Fibroblast of skin of right quadriceps (primary cell): ENCODE results near the gene CTNNA3.
A peak's percentile ranks its signal among the peaks of the same experiment; 100 is the strongest.

Experiments used
- DNase-seq: peaks from one replicate; pipeline ENCODE4 v3.0.0-alpha.2; 2013

The CTNNA3 gene

GRCh38 chr10:66273966-66274519, 1422.0 kb downstream of the CTNNA3 start:
- DNase-seq, result no peak

GRCh38 chr10:66265398-66265797, 1430.6 kb downstream of the CTNNA3 start:
- DNase-seq, result no peak

- no peak for DNase-seq
These were observed 1436.2 kb downstream of the CTNNA3 start for GRCh38 chr10:66259836-66260235.

- DNase-seq, result no peak
These were observed 1437.3 kb downstream of the CTNNA3 start for GRCh38 chr10:66258693-66259092.

- no peak for DNase-seq
These were observed 1438.2 kb downstream of the CTNNA3 start for GRCh38 chr10:66257801-66258200.

- DNase-seq, result no peak
These were observed 1443.0 kb downstream of the CTNNA3 start for GRCh38 chr10:66252986-66253385.

- DNase-seq, result no peak
These were observed 1449.8 kb downstream of the CTNNA3 start for GRCh38 chr10:66246177-66246576.

GRCh38 chr10:66244953-66245352, 1451.0 kb downstream of the CTNNA3 start:
- no peak for DNase-seq

GRCh38 chr10:66242885-66243284, 1453.1 kb downstream of the CTNNA3 start:
- no peak for DNase-seq

GRCh38 chr10:66239062-66239461, 1456.9 kb downstream of the CTNNA3 start:
- DNase-seq, result no peak

- DNase-seq, result no peak
These were observed 1457.7 kb downstream of the CTNNA3 start for GRCh38 chr10:66238343-66238742.

- no peak for DNase-seq
These were observed 1461.1 kb downstream of the CTNNA3 start for GRCh38 chr10:66234872-66235271.

GRCh38 chr10:66228887-66229286, 1467.1 kb downstream of the CTNNA3 start:
- DNase-seq, result no peak

- DNase-seq, result no peak
These were observed 1472.3 kb downstream of the CTNNA3 start for GRCh38 chr10:66223656-66224055.

- no peak for DNase-seq
These were observed 1473.4 kb downstream of the CTNNA3 start for GRCh38 chr10:66222462-66223046.

GRCh38 chr10:66218981-66219587, 1476.9 kb downstream of the CTNNA3 start:
- DNase-seq, result peak; percentile 37

- no peak for DNase-seq
These were observed 1477.7 kb downstream of the CTNNA3 start for GRCh38 chr10:66218289-66218688.

GRCh38 chr10:66215920-66216319, 1480.1 kb downstream of the CTNNA3 start:
- DNase-seq, result no peak

- peak; percentile 59 for DNase-seq
These were observed 1481.1 kb downstream of the CTNNA3 start for GRCh38 chr10:66214721-66215404.

GRCh38 chr10:66209025-66209424, 1487.0 kb downstream of the CTNNA3 start:
- no peak for DNase-seq

GRCh38 chr10:66204838-66205237, 1491.2 kb downstream of the CTNNA3 start:
- DNase-seq, result no peak

GRCh38 chr10:66202101-66202500, 1493.9 kb downstream of the CTNNA3 start:
- no peak for DNase-seq

GRCh38 chr10:66192162-66192831, 1503.7 kb downstream of the CTNNA3 start:
- no peak for DNase-seq

GRCh38 chr10:66190413-66190812, 1505.6 kb downstream of the CTNNA3 start:
- DNase-seq, result no peak
